Loucy (cell line): ENCODE data around the gene BTAF1.

Experiments
- EZH2phosphoT487 ChIP-seq: fragments of 200-600 bp; IDR thresholded peaks from 2 replicates; pipeline ENCODE4 v1.6.1; 2018; ENCODE audit warnings: antibody characterized with exemption, mild to moderate bottlenecking, moderate library complexity, borderline replicate concordance
- TF ChIP-seq, protein P1 (sequence below): fragments of 200-600 bp; sonication (generic); conservative IDR thresholded peaks from 2 replicates; pipeline ENCODE4 v1.5.1; 2014; ENCODE audit warnings: mild to moderate bottlenecking, antibody characterized with exemption, low read length

DNA sequence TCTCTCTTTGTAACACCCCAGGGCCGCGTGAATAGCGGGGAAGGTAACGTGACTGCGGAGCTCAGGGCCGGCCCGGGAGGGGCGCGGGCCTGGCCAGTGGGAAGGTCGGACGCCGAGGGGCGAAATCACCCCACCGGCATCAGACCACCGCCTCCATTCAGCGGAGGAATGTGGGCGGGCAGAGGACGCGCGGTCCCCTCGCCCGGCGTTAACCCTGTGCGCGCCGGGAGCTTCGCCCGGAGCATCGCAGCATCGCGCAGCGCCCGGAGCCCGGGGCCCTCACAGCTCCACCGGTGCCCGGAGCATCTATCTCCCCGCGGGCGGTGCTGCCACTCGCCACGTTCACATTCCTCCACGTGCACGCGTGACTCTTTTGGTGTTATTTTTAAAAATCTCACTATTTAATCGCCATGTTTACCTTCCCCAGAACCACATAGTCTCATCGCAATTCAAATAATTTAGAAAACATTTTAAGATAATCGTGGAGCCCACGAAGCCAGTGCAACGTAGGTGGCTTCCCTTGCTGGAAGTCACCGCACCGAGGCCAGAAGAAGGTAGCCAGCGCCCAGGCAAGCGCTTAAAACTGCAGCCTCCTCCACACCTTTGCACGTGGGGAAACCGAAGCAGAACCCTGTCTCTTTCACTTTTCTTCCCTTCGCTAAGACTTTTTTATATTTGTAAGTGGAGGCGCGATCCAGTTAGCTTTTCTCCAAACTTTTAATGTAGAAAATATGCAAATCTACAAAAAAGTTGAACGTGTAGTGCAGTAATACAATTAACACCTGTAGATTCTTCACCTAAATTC lies 36.1 kb upstream of the BTAF1 start:
- TF ChIP-seq, protein P1, sequence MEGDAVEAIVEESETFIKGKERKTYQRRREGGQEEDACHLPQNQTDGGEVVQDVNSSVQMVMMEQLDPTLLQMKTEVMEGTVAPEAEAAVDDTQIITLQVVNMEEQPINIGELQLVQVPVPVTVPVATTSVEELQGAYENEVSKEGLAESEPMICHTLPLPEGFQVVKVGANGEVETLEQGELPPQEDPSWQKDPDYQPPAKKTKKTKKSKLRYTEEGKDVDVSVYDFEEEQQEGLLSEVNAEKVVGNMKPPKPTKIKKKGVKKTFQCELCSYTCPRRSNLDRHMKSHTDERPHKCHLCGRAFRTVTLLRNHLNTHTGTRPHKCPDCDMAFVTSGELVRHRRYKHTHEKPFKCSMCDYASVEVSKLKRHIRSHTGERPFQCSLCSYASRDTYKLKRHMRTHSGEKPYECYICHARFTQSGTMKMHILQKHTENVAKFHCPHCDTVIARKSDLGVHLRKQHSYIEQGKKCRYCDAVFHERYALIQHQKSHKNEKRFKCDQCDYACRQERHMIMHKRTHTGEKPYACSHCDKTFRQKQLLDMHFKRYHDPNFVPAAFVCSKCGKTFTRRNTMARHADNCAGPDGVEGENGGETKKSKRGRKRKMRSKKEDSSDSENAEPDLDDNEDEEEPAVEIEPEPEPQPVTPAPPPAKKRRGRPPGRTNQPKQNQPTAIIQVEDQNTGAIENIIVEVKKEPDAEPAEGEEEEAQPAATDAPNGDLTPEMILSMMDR = no peak
- no peak for TF ChIP-seq EZH2phosphoT487
